NCI-H748 treated with DMSO at 0.1 percent for 48 hours (cell line): ENCODE results near the gene OLFML2B.

Source experiments
- DNase-seq: peaks from one replicate; lab custom pipeline; 2025; lab: John Stamatoyannopoulos, UW

The OLFML2B gene

DNA sequence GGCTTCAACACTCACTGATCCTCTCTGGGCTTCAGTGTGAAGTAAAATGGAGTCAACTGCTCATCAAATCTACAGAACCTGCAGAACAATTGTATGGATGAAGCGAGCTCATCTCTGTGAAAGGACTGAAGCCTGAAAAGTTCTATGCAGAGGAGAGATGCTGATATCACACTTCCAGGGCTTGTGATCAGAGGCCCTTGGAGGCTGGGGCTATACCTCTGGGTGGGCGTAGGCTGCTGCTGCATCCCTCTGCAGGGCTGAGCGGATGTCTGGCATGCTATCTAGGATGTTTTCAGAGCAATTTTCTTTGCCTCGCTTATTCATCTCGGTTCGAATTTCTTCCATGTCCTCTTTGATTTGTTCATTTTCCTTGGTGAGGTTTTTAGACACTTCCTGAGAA is 17.6 kb downstream of the OLFML2B start:
- DNase-seq = no peak

DNA sequence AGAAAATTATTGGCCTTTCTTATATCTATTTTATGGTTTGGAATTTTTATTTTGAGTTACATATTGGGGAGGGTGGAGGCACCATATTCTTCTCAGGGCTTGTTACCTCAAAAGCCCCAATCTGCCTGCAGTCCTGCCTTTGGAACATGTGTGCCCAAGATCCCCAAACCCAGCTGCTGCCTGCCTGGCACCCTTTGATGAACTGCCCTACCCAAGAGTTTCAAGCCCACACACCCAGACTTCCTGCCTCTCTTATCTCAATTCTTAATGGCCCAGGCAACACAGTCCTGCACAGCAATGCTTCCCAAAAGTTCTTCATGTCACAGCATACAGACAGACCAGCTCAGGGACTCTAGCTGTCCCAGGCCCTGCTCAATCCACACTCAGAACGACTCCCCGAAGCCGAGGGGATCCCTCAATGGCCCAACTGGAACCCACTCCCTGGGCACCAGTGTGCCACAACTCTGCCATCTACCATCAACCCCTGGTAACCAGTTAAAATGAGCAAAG is 19.2 kb downstream of the OLFML2B start:
- no peak for DNase-seq

DNA sequence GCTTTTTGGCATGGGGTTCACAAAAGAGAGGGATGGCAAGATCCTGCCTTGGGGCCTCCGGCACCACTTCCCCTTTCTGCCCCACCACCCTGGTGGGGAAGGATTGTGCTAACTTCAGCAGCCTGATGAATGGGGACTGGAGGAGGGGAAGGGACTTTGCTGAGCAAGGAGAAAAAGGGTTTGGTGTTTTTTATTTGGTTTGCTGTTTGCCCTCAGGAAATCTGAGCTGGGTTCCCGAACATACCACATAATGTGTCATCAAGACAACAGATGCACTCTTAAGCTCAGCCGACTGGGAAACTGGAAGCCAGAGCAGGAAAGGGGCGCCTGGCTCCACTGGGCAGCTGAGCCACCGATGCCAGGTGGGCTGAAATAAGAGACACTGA is 19.8 kb downstream of the OLFML2B start:
- DNase-seq = no peak

- DNase-seq = no peak
Observed at GRCh38 chr1:162003061-162003829, 20.4 kb downstream of the OLFML2B start.

DNA sequence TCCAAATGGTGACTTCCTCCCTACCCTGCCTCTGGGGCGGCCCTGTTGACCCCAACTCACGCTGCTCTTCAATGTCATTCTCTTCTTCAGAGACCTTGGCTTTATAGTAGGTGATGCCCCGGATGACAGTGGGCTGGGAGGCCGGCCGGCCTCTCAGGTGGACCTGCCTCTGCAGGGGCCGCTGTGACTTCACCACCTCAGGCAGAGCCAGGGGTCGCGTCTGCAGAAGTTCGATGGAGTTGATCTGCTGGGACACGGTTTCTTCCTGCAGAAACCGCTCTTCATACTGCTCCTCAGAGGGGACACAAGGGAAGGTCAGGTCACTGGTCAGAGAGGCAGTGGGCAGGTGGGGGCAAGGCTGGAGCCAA is 23.6 kb downstream of the OLFML2B start:
- DNase-seq = no peak

DNA sequence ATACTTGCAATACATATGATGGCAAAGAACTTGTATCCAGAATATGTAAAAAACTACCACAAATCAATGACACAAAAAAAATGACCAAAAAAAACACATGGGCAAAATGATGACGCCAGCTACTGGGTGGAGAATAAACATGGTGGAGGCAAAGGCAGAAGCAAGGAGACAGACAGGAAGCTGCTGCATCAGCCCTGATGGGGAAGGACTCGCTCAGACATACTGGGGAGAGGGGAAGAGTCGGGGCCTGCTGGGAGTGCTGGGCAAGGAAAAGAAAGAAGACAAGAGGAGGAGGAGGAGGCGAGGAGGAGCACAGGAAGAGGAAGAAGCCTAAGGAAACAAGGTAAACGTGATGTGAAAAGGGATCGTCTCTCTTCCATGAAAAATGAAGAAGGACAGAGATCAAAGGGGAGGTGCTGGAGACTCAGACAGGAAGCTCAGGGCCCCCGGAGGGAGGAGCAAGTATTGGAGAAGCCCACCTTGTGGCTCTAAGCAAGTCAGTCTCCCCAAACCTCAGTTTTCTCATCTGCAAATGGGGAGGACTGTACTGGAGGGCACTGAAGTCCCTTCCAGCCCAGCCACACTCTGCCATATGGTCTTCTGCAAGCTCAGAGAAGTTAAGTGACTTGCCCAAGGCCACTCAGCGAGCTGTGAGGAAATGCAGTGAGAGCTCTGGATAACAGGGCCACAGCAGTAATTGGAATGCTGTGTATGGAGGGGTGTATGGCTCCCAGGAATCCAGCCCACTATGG is 24.2 kb downstream of the OLFML2B start:
- no peak for DNase-seq

DNA sequence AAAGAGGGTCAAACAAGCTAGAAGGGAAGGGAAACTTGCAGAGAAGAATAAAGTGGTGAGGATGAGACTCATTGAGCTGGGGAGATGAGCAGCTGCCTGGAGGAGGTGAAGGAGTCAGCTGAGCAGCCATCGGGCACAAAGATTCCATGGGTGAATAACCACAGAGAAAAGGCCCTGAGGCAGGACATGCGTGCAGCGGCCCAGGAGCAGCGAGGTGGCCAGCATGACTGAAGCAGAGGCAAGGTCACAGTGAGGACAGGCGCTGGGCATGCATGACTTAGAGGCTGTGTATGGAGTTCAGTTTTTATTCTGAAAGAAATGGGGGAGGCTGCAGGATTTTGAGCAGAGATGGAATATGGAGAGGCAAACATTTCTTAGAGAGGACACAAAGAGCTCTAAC is 24.9 kb downstream of the OLFML2B start:
- no peak for DNase-seq

DNA sequence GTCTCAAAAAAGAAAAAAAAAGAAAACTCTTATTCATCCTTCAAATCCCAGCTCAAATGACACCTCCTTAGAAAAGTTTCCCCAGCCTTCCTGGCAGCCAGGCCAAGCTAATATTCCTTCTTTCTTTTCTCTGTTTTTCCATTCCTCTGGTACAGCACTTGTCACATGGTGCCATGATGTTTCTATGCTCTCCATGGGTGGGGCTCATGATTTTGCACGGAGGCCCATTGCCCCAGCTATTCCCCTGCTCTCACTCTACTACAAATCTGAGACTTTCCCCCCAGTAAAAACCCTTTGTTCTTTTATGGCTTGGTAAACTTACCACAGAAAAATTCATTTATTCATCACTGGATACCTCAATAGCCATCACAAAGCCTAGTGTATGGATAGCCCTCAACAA is 26.5 kb downstream of the OLFML2B start:
- DNase-seq = no peak

DNA sequence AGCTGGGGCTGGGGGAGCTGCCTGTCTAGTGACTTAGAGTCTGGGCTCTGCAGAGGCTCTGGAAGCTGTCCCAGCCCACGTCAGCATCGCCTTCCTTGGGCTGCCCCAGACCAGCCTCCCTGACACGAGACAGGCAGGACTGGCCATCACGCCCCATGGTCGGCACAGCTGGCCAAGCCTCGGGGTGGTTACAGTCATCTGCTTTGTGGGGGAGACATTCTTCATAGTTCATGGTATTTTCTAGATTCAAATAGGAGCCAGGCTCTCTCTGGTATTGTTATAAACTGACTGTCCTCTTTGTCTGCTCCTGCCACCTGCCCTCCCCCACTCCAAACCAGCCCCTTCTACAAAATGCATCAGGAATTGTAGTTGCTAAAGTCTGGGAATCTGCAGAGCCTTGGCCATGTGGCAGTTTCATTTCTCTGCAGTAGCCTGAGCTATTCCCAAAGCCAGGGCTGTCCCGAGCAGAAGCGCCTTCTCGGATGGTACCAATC is 29.4 kb downstream of the OLFML2B start:
- no peak for DNase-seq

GRCh38 chr1:161993576-161993975 is 30.1 kb downstream of the OLFML2B start:
- DNase-seq = no peak

DNA sequence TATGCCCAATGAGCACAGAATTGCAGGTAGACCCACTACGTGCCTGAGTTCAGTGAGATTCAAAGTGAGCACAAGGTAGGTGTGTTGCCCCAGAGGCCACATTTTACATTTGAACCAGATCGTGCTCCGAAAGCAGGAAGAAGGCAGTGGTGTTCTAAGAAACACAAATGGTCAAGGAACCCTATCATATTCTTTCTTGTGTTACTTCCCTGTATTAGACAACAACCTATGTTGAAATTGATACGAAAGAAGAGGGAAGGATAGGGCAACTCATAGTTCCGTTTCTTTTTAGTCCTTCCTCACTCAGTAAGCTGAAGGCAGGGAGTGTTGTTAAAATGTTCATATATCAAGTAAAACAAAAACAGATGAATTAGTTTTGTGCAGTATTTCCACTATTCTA is 33.9 kb downstream of the OLFML2B start:
- DNase-seq = no peak

GRCh38 chr1:161989108-161989507 is 34.6 kb downstream of the OLFML2B start:
- DNase-seq = no peak

GRCh38 chr1:161988413-161988812 is 35.3 kb downstream of the OLFML2B start:
- DNase-seq = no peak

GRCh38 chr1:161987872-161988271 is 35.8 kb downstream of the OLFML2B start:
- DNase-seq = no peak

DNA sequence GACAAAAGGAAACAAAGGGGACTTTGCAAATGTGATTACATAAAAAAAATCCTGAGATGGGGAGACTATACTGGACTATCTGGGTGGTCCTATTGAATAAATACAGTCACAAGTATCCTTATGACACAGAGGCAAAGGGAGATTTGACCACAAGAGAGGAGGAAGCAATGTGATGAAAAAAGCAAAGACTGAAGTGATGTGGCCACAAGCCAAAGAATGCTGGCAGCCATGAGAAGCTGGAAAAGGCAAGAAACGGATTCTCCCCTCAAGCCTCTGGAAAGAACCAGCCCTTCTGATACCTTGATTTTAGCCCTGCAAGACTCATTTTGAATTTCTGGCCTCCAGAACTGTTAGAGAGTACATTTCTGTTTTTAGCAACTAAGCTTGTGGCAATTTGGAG is 36.4 kb downstream of the OLFML2B start:
- DNase-seq = no peak

DNA sequence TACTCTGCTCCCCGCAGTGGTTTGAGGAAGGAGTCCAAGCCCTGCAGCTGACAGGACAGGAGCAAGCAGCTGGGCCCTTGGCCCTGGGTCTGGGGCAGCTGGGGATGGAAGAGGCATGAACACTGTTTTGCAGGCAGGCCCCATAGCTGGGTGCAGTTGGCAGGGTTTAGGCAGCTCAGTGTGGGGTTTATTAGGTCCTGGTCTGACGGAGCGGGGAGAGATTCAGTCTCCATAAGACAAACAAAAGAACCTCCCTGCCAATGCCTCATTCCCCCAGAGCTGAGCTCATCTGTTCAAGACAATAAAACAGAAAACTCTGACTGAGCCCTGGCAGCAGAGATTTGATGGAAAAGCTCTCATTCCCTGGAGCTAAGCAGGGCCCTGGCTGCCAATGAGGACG is 37.3 kb downstream of the OLFML2B start:
- no peak for DNase-seq

- no peak for DNase-seq
Observed at GRCh38 chr1:161985301-161985822, 38.3 kb downstream of the OLFML2B start.

DNA sequence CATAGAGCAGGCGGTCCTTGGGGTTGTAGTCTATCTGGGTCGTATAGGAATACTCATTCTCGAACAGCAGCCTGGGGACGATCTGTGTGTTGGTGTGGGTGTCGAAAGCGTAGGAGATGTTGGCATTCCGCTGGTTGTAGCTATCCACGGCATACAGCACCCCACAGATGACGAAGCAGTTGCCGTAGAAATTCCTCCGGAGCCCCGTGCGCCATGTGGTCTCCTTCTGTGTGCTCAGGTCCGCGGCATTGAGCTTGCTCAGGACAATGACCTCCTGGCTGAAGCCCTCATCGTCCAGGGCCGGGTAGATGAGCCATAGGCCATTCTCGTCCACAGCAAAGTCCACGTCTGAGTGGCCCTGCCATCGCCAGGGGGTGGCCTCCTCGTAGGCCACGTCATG is 39.9 kb downstream of the OLFML2B start:
- no peak for DNase-seq

DNA sequence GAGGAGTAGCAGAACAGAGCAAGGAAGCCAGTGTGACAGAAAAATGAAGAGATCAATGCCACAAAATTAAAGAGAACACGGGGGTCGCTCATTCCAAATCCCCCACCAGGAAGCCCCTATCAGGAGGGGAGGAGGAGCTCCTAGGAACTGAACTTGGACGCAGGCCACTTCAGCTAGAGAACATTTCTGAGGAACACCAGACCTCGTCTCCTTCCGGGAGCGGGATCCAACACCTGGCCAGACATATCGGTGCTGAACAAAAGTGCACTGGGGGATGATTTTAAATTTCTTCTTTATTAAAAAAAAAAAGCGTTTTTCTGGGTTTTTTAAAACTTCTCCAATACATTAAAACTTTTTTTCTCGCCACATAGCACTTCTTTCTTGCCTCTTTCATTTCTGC is 40.8 kb downstream of the OLFML2B start:
- DNase-seq = no peak

GRCh38 chr1:161982507-161982895 is 41.2 kb downstream of the OLFML2B start:
- DNase-seq = no peak

- no peak for DNase-seq
Observed at GRCh38 chr1:161981735-161982506, 41.7 kb downstream of the OLFML2B start.

- no peak for DNase-seq
Observed at GRCh38 chr1:161981126-161981525, 42.5 kb downstream of the OLFML2B start.
